ENCODE measurements around the gene MAST2.

DNA sequence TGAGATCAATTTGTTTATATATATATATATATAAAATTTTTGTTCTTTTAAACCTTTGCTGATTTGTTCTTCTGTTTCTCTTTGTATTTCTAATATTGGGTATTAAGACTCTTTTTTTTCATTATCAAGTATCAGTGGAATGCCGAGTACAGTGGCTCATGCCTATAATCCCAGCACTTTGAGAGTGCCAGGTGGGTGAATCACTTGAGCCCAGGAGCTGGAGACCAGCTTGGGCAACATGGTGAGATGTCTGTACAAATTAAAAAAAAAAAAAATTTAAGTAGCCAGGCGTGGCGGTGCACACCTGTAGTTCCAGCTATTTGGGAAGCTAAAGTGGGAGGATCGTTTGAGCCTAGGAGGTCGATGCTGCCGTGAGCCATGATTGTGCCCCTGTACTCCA is 67.1 kb downstream of the MAST2 start:
- TF ChIP-seq MYC (IDR thresholded peaks at IDR 0.05; ENCODE audit: low read depth, low read length): no peak
- TF ChIP-seq POLR2A (IDR thresholded peaks at IDR 0.05; ENCODE audit: extremely low read depth, insufficient read length): no peak
- TF ChIP-seq, protein P1, sequence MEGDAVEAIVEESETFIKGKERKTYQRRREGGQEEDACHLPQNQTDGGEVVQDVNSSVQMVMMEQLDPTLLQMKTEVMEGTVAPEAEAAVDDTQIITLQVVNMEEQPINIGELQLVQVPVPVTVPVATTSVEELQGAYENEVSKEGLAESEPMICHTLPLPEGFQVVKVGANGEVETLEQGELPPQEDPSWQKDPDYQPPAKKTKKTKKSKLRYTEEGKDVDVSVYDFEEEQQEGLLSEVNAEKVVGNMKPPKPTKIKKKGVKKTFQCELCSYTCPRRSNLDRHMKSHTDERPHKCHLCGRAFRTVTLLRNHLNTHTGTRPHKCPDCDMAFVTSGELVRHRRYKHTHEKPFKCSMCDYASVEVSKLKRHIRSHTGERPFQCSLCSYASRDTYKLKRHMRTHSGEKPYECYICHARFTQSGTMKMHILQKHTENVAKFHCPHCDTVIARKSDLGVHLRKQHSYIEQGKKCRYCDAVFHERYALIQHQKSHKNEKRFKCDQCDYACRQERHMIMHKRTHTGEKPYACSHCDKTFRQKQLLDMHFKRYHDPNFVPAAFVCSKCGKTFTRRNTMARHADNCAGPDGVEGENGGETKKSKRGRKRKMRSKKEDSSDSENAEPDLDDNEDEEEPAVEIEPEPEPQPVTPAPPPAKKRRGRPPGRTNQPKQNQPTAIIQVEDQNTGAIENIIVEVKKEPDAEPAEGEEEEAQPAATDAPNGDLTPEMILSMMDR (IDR thresholded peaks at IDR 0.05; ENCODE audit: low read depth, low read length): no peak
